SU-DHL-6 (cell line): ENCODE measurements around the gene ULK3.

ENCODE experiments used
- EZH2phosphoT487 ChIP-seq: fragments of 200-600 bp; sonication (generic), shearing (Covaris generic); conservative IDR thresholded peaks from 2 replicates; pipeline ENCODE4 v1.6.1; 2018; ENCODE audit warnings: mild to moderate bottlenecking, antibody characterized with exemption, low read length, moderate library complexity, mixed read lengths
- TF ChIP-seq, protein P1 (sequence below): fragments of 200-600 bp; sonication (generic); IDR thresholded peaks from one replicate; pipeline ENCODE4 v1.5.1; 2017; ENCODE audit warnings: antibody characterized with exemption, mild to moderate bottlenecking, low read length, moderate library complexity; ENCODE audit not compliant: insufficient read depth, poor library complexity, severe bottlenecking

DNA sequence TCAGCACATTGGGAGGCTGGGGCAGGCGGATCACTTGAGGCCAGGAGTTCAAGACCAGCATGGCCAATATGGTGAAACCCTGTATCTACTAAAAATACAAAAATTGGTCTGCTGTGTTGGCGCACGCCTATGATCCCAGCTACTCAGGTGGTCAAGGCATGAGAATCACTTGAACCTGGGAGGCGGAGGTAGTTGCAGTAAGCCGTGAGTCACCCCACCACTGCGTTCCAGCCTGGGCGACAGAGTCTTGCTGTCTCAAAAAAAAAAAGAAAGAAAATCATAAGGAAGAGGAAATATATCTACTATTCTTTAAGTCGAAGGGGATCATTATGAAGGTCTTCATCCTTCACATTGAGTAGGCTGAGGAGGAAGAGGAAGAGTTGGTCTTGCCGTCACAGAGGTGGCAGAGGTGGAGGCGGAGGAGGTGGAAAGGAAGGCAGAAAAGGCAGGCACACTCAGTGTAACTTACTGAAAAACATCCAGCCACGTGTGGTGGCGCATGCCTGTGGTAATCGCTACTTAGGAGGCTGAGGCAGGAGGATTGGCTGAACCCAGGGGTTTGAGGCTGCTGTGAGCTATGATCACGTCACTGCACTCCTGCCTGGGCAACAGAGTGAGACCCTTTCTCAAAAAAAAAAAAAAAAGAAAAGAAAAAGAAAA is 46.9 kb downstream of the ULK3 start:
- TF ChIP-seq, protein P1, sequence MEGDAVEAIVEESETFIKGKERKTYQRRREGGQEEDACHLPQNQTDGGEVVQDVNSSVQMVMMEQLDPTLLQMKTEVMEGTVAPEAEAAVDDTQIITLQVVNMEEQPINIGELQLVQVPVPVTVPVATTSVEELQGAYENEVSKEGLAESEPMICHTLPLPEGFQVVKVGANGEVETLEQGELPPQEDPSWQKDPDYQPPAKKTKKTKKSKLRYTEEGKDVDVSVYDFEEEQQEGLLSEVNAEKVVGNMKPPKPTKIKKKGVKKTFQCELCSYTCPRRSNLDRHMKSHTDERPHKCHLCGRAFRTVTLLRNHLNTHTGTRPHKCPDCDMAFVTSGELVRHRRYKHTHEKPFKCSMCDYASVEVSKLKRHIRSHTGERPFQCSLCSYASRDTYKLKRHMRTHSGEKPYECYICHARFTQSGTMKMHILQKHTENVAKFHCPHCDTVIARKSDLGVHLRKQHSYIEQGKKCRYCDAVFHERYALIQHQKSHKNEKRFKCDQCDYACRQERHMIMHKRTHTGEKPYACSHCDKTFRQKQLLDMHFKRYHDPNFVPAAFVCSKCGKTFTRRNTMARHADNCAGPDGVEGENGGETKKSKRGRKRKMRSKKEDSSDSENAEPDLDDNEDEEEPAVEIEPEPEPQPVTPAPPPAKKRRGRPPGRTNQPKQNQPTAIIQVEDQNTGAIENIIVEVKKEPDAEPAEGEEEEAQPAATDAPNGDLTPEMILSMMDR: no peak
- no peak for TF ChIP-seq EZH2phosphoT487
